HL-60 (cell line): ENCODE results near the gene HVCN1.

Experiments used
- POLR2AphosphoS5 ChIP-seq: IDR thresholded peaks from 2 replicates; pipeline ENCODE4 v1.6.1; 2012; ENCODE audit warnings: low read depth
- TF ChIP-seq, protein P1 (sequence below): IDR thresholded peaks from one replicate; pipeline ENCODE4 v1.5.1; 2011; ENCODE audit warnings: low read length, control low read depth, inconsistent platforms; ENCODE audit not compliant: insufficient read depth

- TF ChIP-seq, protein P1, sequence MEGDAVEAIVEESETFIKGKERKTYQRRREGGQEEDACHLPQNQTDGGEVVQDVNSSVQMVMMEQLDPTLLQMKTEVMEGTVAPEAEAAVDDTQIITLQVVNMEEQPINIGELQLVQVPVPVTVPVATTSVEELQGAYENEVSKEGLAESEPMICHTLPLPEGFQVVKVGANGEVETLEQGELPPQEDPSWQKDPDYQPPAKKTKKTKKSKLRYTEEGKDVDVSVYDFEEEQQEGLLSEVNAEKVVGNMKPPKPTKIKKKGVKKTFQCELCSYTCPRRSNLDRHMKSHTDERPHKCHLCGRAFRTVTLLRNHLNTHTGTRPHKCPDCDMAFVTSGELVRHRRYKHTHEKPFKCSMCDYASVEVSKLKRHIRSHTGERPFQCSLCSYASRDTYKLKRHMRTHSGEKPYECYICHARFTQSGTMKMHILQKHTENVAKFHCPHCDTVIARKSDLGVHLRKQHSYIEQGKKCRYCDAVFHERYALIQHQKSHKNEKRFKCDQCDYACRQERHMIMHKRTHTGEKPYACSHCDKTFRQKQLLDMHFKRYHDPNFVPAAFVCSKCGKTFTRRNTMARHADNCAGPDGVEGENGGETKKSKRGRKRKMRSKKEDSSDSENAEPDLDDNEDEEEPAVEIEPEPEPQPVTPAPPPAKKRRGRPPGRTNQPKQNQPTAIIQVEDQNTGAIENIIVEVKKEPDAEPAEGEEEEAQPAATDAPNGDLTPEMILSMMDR, result no peak
- TF ChIP-seq POLR2AphosphoS5, result no peak
Measured at GRCh38 chr12:110666892-110667291, 22.0 kb downstream of the HVCN1 start.
